Measurements from ENCODE around the gene C1QTNF2. TPM values are rescaled to one million over a fixed set of nuclear protein-coding genes. Genes with fewer than 3 reads are reported as not detected.
A peak's percentile ranks its signal among the peaks of the same experiment; 100 is the strongest.

The C1QTNF2 gene
- total RNA-seq, 1 experiment from 2014 or later = 0.20 TPM

- CTCF ChIA-PET = interaction anchor here (0.6 kb wide), 2 partner anchors 8 to 20 kb away, joined by 3 to 12 read pairs; no protein-coding TSS in a partner anchor
- H3K4me3 ChIP-seq = no peak overlapping the region
Observed at GRCh38 chr5:160325716-160326115, 44.7 kb downstream of the C1QTNF2 start.

GRCh38 chr5:160324886-160325285 is 45.5 kb downstream of the C1QTNF2 start:
- no peak for DNase-seq
- Histone ChIP-seq H3K4me2 (no peak overlapping the region), H2AFZ (no peak overlapping the region), H3K9me2 (ENCODE audit: insufficient read depth) (no peaks in the 10 kb centered on the region), H3K36me3 (ENCODE audit: low read depth) (no peaks in the 10 kb centered on the region), H3K27me3 (ENCODE audit: insufficient read depth, low read depth) (no peaks in the 10 kb centered on the region), H4K20me1 (ENCODE audit: insufficient read depth) (no peaks in the 10 kb centered on the region), H3K4me3 (no peak overlapping the region), H3K9me3 (ENCODE audit: insufficient read depth, low read depth) (no peaks in the 10 kb centered on the region), H3K27ac (no peak overlapping the region), H3F3A (ENCODE audit: insufficient read depth, low read depth) (peaks cover 6% of the 10 kb centered on the region; the same call in 1 of the 2 replicates), H3K79me2 (ENCODE audit: low read depth) (no peaks in the 10 kb centered on the region), H3K4me1 (replicated peaks; ENCODE audit: insufficient read depth) (peaks cover 16% of the 10 kb centered on the region)
- TF ChIP-seq CTCF (conservative IDR thresholded peaks at IDR 0.05) = no peak
- TF ChIP-seq EZH2 (IDR thresholded peaks at IDR 0.05; ENCODE audit: low read depth) = no peak
- POLR2A ChIA-PET (ENCODE audit: unreplicated experiment) = no interaction called here
- CTCF ChIA-PET = no interaction called here
- intact Hi-C loops (cut with micrococcal nuclease; ENCODE audit: unreplicated experiment) = no loop called here
- no TSS peak for BruUV-seq (replicated peaks)

More at GRCh38 chr5:160325716-160326115, 44.7 kb downstream of the C1QTNF2 start:
- H2AFZ ChIP-seq = no peak overlapping the region
- H3F3A ChIP-seq (ENCODE audit: insufficient read depth, low read depth) = peaks cover 6% of the 10 kb centered on the region; the same call in 1 of the 2 replicates
- H3K4me2 ChIP-seq = peak overlapping the region; percentile 6
- POLR2A ChIA-PET (ENCODE audit: unreplicated experiment) = no interaction called here
- TF ChIP-seq CTCF (conservative IDR thresholded peaks at IDR 0.05) (no peak), EZH2 (IDR thresholded peaks at IDR 0.05; ENCODE audit: low read depth) (no peak)
- no peaks in the 10 kb centered on the region for H3K9me2 ChIP-seq (ENCODE audit: insufficient read depth)
- H3K36me3 ChIP-seq (ENCODE audit: low read depth) = no peaks in the 10 kb centered on the region
- intact Hi-C loops (cut with micrococcal nuclease; ENCODE audit: unreplicated experiment) = loop anchor here (2.0 kb wide), 1 partner anchor 13 kb away; the partner anchor contains the start of gene CCNJL
- no TSS peak for BruUV-seq (replicated peaks)
- H3K27me3 ChIP-seq (ENCODE audit: insufficient read depth, low read depth) = no peaks in the 10 kb centered on the region
- DNase-seq = no peak
- H3K4me1 ChIP-seq (replicated peaks; ENCODE audit: insufficient read depth) = peaks cover 16% of the 10 kb centered on the region
- H4K20me1 ChIP-seq (ENCODE audit: insufficient read depth) = no peaks in the 10 kb centered on the region
- no peaks in the 10 kb centered on the region for H3K9me3 ChIP-seq (ENCODE audit: insufficient read depth, low read depth)
- no peak overlapping the region for H3K27ac ChIP-seq
- H3K79me2 ChIP-seq (ENCODE audit: low read depth) = no peaks in the 10 kb centered on the region

DNA sequence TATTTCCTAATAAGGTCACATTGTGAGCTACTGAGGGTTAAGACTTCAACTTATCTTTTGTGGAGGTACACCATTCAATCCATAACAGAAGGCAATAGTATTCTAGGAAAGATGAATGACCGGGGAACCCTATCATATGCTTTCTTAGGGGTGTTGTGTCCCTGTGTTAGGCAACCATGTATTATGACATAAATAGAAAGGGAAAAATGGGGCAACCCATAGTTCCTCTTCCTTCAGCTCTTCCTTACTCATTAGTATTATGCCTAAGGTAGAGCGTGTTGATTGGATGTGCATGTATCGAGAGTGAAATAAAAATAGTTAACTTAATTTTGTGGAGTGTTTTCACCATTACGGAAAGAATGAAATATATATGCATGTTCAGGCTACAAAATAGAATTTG is 52.0 kb downstream of the C1QTNF2 start:
- Histone ChIP-seq H3K27me3 (ENCODE audit: insufficient read depth, low read depth) (no peaks in the 10 kb centered on the region), H3K79me2 (ENCODE audit: low read depth) (no peaks in the 10 kb centered on the region), H3K9me2 (ENCODE audit: insufficient read depth) (no peaks in the 10 kb centered on the region), H3K9me3 (ENCODE audit: insufficient read depth, low read depth) (no peaks in the 10 kb centered on the region), H3K27ac (no peak overlapping the region), H3F3A (ENCODE audit: insufficient read depth, low read depth) (peaks cover 18% of the 10 kb centered on the region), H4K20me1 (ENCODE audit: insufficient read depth) (no peaks in the 10 kb centered on the region), H2AFZ (no peak overlapping the region), H3K36me3 (ENCODE audit: low read depth) (no peaks in the 10 kb centered on the region), H3K4me1 (replicated peaks; ENCODE audit: insufficient read depth) (peaks cover 44% of the 10 kb centered on the region), H3K4me3 (no peak overlapping the region), H3K4me2 (no peak overlapping the region)
- TF ChIP-seq EZH2 (IDR thresholded peaks at IDR 0.05; ENCODE audit: low read depth) = no peak
- TF ChIP-seq CTCF (conservative IDR thresholded peaks at IDR 0.05) = no peak
- ChIA-PET CTCF (interaction anchor here (0.6 kb wide), 1 partner anchor 8 kb away, joined by 12 read pairs; no protein-coding TSS in a partner anchor), POLR2A (ENCODE audit: unreplicated experiment) (no interaction called here)
- intact Hi-C loops (cut with micrococcal nuclease; ENCODE audit: unreplicated experiment) = no loop called here
- no TSS peak for BruUV-seq (replicated peaks)
- DNase-seq = no peak
